T-helper 1 cell (primary cell): ENCODE measurements around the gene IFNAR1.
"Not testable (repeated sequence)": the region's sequence is repeated elsewhere in the genome, so short reads cannot be mapped to it uniquely, and the experiment has no call there.

ENCODE experiments used
- DNase-seq, 5 donors: peaks; one replicate each; pipeline ENCODE4 v3.0.0-alpha.2; 2012 to 2020

IFNAR1 gene

GRCh38 chr21:33378081-33378480 lies 53.3 kb downstream of the IFNAR1 start:
- DNase-seq, result no peak

- peak in 1 of 5 donors; percentile 20 for DNase-seq
These were observed 55.2 kb downstream of the IFNAR1 start for GRCh38 chr21:33379934-33380333.

- DNase-seq, result peak; percentile 60 to 91 (median 66)
These were observed 55.8 kb downstream of the IFNAR1 start for GRCh38 chr21:33380483-33380998.

- not testable (repeated sequence) for DNase-seq
These were observed 56.6 kb downstream of the IFNAR1 start for GRCh38 chr21:33381381-33381780.

DNA sequence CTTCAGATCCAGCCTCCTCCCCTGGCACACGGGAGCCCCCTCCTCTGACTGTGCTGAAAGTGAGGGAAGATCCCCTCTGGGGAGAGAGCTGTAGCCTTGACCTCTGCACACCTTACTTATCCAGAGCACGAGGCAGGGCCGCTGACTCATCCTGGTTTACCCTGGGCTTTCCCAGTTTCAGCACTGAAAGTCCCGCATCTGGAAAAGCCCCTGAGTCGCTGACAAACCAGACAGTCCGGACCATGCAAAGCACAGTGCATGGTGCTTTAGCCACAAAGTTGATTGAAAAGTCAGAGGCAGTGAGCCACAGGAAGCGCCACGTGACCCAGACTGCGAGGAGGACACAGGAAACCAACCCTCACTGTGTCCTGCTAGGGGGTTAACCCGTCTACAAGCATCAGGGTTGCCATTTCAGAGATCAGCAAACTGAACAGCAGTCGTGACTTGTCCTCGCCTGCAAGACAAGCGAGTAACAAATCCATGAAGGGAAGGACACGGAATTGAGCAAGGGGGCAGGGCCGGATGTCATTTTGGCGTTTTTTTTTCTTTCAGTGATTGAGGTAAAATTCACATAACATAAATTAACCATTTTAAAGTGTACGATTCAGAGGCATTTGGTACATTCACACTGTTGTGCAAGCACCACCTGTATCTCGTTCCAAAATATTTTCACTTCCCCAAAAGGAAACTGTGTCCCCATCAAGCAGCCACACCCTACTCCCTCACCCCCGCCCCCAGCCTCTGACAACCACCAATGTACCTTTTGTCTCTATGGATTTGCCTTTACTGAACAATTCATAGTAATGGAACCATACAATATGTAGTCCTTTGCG lies 58.5 kb downstream of the IFNAR1 start:
- DNase-seq, result peak; percentile 51 to 75 (median 62)

DNA sequence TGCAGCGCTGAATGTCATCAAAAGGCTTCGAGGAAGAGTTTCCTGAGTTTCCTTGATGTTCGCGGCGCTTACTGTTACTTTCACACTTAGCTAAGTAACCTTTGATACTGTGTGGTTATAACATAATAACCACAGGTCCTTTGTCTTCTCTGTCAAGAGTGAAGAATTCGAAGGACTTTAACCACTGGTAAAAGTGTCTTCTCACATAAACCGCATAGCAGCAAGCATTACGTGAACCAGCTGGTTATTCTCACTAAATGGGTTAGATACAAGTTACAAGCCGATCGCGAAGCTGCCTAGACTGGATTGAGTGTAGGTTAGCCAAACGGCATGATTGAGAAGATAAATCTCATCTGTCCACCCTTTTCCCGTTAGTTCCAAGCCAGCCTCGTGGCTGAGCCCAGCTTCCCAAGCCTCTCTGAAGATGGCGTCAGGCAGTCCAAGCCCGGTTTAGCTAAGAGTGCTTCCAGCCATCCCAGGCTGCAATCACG lies 60.1 kb downstream of the IFNAR1 start:
- peak in 2 of 5 donors; percentile 30 to 82 for DNase-seq

DNA sequence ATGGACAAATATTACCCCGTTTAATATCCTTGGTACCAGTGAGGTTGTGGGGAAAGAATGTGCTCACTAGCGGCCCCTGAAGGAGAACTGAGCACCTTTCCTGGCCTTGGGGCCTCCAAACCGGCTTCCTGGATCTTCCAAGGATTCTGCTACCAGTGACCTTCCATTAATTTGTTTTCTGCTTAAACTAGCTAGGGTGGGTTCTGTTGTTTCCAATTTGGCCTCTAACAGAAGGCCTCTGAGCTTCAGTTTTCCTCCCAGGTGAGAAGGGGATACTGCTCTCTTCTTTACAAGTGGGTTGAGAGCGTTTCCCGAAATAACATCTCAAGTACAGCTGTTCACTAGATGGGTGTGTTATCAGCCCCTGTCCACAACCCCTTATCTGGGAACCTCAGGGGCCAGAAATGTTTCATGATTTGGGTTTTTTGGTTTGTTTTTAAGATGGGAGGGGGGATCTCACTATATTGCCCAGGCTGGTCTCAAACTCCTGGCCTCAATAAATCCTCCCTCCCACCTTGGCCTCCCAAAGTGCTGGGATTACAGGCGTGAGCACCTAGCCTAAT lies 61.5 kb downstream of the IFNAR1 start:
- no peak for DNase-seq

DNA sequence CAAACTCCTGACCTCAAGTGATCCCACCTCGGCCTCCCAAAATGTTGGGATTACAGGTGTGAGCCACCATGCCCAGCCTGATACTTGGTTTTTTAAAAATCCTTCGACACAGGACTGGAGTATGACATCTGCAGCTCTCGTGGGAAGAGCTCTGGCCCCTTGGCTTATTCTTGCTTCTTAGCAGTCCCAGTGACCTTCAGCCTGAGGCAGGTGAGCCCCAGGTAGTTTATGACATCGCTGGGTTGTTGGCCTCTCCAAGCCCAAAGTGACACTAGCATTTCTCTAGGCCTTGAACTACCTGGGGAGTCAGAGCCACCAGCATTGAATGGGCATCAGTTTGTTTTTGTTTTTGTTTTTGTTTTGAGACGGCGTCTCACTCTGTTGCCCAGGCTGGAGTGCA lies 62.5 kb downstream of the IFNAR1 start:
- DNase-seq, result no peak

GRCh38 chr21:33388188-33388587 lies 63.4 kb downstream of the IFNAR1 start:
- no peak for DNase-seq

DNA sequence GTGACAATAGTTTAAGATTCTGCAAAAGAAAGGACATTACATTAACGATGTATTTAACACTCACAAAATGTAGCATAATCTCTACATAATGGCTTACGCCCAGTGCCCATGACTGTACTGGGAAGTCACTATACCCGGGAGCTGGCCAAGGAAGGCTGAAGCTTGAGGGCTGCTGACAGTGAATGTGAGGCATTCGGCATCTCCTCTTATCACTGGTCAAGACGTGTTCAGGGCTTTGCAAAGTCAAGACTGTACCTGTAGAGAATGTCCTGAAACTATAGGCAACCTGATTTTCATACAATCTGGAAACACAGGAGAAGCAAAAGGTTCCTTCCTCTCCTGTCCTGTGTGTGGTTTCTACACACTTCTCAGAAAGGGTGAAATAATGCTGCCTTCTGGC lies 65.7 kb downstream of the IFNAR1 start:
- no peak for DNase-seq

DNA sequence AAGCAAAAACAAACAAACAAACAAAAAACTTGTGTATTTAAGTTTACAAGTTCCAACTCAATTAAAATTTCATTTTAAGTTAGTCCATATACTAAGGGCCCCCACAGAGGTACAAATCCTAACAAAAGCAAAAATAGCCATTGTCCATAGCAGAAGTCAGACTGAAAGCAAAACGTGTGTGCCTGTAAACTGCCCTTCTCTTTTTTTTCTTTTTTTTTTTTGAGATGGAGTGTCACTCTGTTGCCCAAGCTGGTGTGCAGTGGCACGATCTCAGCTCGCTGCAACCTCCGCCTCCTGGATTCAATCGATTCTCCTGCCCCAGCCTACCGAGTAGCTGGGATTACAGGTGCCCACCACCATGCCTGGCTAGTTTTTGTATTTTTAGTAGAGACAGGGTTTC lies 66.9 kb downstream of the IFNAR1 start:
- no peak for DNase-seq

DNA sequence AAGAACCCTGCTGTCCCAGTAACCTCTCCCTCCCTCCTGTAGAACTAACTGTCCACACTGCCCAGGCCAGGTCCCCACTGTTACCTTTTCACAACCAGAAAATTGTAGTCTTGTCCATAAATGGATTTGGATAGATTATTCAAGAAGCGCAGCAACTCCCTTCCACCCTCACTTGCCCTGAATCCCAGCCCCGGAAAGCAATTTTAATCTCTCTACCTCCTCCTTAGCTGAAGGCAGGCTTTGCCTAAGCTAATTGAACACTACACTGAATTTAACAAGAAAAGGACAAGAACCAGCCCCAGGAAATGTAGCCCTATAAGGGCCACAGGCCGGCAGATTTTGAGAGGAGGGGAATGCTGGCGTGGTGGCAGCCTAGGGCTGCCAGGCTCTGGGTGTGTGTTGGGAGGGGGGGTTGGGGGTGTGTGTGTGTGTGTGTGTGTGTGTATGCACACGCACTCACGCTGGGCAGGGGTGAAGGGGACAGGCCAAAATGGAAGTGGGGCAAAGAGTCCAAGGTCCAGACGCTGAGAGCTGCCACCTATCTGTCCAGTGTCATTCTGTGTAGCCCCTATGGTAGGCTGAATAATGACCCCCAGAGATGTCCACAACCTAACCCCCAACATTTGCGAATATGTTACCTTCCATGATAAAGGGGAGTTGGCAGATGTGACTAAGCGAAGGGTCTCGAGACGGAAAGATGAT lies 67.7 kb downstream of the IFNAR1 start:
- no peak for DNase-seq

- DNase-seq, result no peak
These were observed 68.6 kb downstream of the IFNAR1 start for GRCh38 chr21:33393348-33393747.

DNA sequence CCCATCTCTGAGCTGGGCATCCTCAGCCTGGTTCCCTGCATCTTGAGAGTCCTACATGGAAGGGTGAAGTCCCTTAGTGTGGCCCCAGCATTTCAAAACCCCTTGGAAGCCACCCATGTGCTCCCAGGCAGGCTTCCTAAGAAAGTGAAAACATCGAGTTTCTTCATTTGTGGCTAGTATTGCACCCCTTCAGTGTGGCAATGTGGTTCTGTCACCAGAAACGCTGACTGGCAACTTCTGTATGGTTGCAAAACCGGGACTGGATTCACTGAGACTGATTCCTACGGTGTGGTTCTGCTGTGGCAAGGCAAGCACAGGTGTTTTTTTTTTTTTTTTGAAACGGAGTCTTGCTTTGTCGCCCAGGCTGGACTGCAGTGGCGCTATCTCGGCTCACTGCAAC lies 69.5 kb downstream of the IFNAR1 start:
- no peak for DNase-seq

DNA sequence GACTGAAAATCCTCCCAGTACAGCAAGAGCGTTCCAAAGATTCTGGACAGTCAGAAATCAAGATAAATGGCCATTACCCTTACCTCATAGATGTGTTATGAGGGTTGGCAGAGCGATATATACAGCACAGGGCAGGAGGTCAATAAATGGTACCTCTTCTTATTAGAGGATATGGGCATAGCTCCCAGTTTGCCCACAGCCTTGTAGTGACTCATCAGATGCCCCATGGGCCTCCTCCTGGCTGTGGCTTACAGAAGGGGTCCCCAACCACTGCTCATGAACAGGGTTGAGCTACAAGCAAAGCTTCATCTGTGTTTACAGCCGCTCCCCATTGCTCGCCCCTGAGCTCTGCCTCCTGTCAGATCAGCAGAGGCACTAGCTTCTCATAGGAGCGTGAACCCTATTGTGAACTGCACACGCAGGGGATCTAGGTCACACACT lies 71.1 kb downstream of the IFNAR1 start:
- no peak for DNase-seq

GRCh38 chr21:33396436-33396835 lies 71.7 kb downstream of the IFNAR1 start:
- no peak for DNase-seq

DNA sequence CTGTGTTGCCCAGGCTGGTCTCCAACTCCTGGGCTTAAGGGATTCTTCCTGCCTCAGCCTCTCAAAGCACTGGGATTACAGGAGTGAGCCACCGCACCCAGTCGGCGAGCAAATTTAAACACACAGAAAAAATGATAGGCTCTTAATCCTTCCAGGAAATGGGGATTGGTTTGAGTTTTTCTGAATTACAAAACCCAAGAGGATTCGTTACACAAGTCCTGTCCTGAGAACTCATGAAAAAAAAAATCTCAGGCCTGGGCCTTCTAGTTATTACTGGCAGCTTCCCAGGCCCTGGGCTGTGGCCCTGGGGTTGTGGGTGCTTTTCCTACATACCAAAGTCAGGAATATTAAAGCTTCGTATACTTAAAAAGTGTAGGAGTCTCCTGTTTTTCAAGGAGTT lies 72.2 kb downstream of the IFNAR1 start:
- no peak for DNase-seq

- no peak for DNase-seq
These were observed 72.9 kb downstream of the IFNAR1 start for GRCh38 chr21:33397717-33398116.

- DNase-seq, result no peak
These were observed 73.6 kb downstream of the IFNAR1 start for GRCh38 chr21:33398361-33398760.

DNA sequence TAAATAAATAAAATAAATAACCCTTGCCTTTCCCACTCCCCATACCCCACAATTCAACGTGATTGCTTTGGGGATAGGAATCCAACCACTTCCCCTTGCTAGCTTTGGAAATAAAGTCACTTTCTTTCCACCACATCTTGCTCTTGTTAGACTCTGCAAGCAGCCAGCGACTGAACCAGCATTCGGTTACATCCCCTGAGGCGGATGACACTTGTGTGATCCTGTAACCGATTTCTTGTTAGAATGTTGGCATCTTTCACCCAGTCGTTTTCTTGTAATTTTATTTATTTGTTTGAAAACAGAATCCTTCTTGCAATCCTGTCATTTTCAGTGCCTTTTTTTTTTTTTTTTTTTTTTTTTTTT lies 76.8 kb downstream of the IFNAR1 start:
- no peak for DNase-seq

DNA sequence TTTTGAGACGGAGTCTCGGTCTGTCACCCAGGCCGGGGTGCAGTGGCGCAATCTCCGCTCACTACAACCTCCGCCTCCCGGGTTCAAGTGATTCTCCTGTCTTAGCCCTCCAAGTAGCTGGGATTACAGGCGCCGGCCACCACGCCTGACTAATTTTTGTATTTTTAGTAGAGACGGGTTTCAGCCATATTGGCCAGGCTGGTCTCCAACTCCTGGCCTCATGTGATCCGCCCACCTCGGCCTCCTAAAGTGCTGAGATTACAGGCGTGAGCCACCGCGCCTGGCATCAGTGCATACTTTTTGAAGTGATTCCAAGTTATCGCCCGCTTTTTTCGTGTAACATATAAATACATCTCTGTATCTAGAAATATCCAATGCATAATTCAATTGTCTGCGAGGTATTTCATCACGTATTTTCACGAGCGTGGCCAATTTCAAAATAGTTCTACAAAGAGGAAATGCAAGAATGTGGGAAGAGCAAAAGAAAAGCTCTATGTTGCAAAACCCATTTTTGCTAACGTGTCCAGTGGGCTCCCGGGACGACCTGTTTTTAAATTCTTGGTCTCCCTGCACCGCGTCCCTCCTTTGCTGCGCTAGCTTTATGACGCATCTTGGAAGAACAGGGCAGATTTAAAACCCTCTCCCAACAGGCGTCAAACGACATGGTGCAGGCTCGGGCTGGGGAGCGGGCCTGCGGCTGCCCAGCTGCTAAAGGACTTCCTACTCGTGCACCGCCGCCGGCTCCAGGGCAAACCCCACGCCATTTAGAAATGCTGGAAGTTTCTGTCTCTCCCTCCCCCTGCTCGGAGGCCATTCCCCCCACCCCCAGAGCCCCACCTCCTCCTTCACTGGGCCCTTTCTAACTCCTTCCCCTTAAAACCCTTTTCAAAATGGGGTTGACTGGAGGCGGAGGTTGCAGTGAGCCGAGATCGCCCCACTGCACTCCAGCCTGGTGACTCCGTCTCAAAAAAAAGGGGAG lies 77.5 kb downstream of the IFNAR1 start:
- no peak for DNase-seq

DNA sequence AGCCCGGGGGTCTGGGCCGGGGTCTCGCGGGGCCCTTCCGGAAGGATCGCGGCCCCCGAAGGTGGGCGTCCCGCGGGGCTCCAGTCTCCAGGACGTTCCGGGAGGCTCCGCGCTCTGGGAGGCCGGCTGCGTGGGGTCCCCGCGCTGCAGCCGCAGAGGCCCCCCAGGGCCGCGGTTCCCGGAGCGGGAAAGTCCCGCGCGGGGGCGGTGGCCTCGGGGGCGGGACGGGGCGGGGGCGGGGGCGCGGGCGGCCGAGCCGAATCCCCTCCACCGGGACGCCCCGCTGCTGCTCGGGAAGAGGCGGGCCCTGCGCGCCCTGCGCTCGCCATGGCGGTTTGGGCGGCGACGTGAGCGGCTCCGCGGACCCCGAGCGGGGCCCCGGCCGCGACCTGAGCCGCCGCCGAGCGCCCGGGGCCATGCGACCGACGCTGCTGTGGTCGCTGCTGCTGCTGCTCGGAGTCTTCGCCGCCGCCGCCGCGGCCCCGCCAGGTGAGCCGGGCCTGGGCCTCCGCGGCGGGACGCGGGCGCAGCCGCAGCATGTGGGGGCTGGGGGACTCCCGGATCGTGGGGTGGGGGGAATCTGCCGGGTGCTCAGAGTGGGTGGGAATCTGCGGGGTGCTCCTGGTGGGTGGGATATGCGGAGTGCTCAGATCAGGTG lies 78.5 kb downstream of the IFNAR1 start, which contains the start of gene IFNGR2:
IFNGR2 (plus strand) TSS at position 286 of the 658 bp plus-strand sequence; CDS start at position 417, 131 bp downstream.
- peak in 3 of 5 donors; percentile 27 to 49 (median 29) for DNase-seq
